GM23248 (cell line): ENCODE results near the gene NCK2. TPM values are rescaled to one million over a fixed set of nuclear protein-coding genes. Genes with fewer than 3 reads are reported as not detected.

Source experiments
- DNase-seq: peaks from one replicate; pipeline ENCODE4 v3.0.0-alpha.2; 2015
- H2AFZ ChIP-seq: fragments of 200-600 bp; sonication (generic); 2 replicates; pipeline ENCODE4 v1.6.1; 2016; ENCODE audit warnings: antibody characterized with exemption
- H3F3A ChIP-seq: fragments of 200-600 bp; sonication (generic); 2 replicates; pipeline ENCODE4 v1.6.1; 2016; ENCODE audit warnings: mild to moderate bottlenecking, antibody characterized with exemption, mixed run types; ENCODE audit not compliant: insufficient read depth
- H3K27ac ChIP-seq: fragments of 200-600 bp; sonication (generic); 2 replicates; pipeline ENCODE4 v1.5.1; 2016; ENCODE audit warnings: mild to moderate bottlenecking
- H3K27me3 ChIP-seq: fragments of 200-600 bp; sonication (generic); replicated peaks from 2 replicates; pipeline ENCODE4 v1.6.1; 2016; ENCODE audit warnings: mild to moderate bottlenecking; ENCODE audit not compliant: insufficient read depth
- H3K36me3 ChIP-seq: fragments of 200-600 bp; sonication (generic); 2 replicates; pipeline ENCODE4 v1.6.1; 2016; ENCODE audit warnings: low read depth, mild to moderate bottlenecking
- H3K4me1 ChIP-seq: fragments of 200-600 bp; sonication (generic); 2 replicates; pipeline ENCODE4 v1.6.1; 2016; ENCODE audit warnings: mild to moderate bottlenecking; ENCODE audit not compliant: insufficient read depth
- H3K4me2 ChIP-seq: fragments of 200-600 bp; sonication (generic); one replicate; pipeline ENCODE4 v1.6.1; 2016; ENCODE audit warnings: mild to moderate bottlenecking; ENCODE audit not compliant: unreplicated experiment
- H3K4me3 ChIP-seq: fragments of 200-600 bp; sonication (generic); 2 replicates; pipeline ENCODE4 v1.5.1; 2016; ENCODE audit warnings: mild to moderate bottlenecking
- H3K79me2 ChIP-seq: fragments of 200-600 bp; sonication (generic); 2 replicates; pipeline ENCODE4 v1.6.1; 2016; ENCODE audit warnings: mild to moderate bottlenecking; ENCODE audit not compliant: insufficient read depth
- H3K9ac ChIP-seq: fragments of 200-600 bp; sonication (generic); 2 replicates; pipeline ENCODE4 v1.6.1; 2016; ENCODE audit warnings: mild to moderate bottlenecking
- H3K9me2 ChIP-seq: fragments of 200-600 bp; sonication (generic); 2 replicates; pipeline ENCODE4 v1.6.1; 2016; ENCODE audit warnings: mixed run types, mild to moderate bottlenecking, moderate library complexity; ENCODE audit not compliant: insufficient read depth
- H3K9me3 ChIP-seq: fragments of 200-600 bp; sonication (generic); one replicate; pipeline ENCODE4 v1.6.1; 2017; ENCODE audit warnings: low read depth
- H4K20me1 ChIP-seq: fragments of 200-600 bp; sonication (generic); 2 replicates; pipeline ENCODE4 v1.6.0; 2016; ENCODE audit not compliant: insufficient read depth
- EZH2 ChIP-seq: fragments of 200-600 bp; sonication (generic); IDR thresholded peaks from 2 replicates; pipeline ENCODE4 v1.6.1; 2018; ENCODE audit warnings: antibody characterized with exemption, mild to moderate bottlenecking; ENCODE audit not compliant: insufficient read depth, poor library complexity, severe bottlenecking
- EZH2phosphoT487 ChIP-seq: fragments of 200-600 bp; sonication (generic); IDR thresholded peaks from 2 replicates; pipeline ENCODE4 v1.6.1; 2018; ENCODE audit warnings: antibody characterized with exemption, moderate library complexity, mild to moderate bottlenecking, low read depth; ENCODE audit not compliant: insufficient read depth
- WGBS, 2 experiments: methylation state at CpG; one replicate each; pipeline ENCODE4 v1.1.6; 2015 to 2017; ENCODE audit warnings: low lambda C conversion rate in 2 of 2, low coverage in 1 of 2; ENCODE audit errors: missing lambda C conversion rate in 2 of 2; 5-methylcytosine and 5-hydroxymethylcytosine counted together
- in situ Hi-C: fragments of 300-500 bp; cut with MboI; formaldehyde crosslinking; loops from 2 replicates; pipeline ENCODE4 v1.15.0; 2020
- polyA plus RNA-seq: library from polyadenylated mRNA; unstranded; fragments of >200 nt; fragmentation: Nextera tagmentation; extraction: Ambion mirVana; gene quantifications from 2 replicates; pipeline ENCODE4 v1.2.1, GENCODE V29; 2016
- total RNA-seq: library from RNA; depleted of rRNA; stranded (reverse); fragments of >200 nt; shearing (Covaris generic); gene quantifications from 2 replicates; pipeline ENCODE4 v1.2.3, GENCODE V29; 2014

NCK2 gene
- total and polyA plus RNA-seq, 2 experiments from 2014 or later = 5.1 to 25.2 TPM

DNA sequence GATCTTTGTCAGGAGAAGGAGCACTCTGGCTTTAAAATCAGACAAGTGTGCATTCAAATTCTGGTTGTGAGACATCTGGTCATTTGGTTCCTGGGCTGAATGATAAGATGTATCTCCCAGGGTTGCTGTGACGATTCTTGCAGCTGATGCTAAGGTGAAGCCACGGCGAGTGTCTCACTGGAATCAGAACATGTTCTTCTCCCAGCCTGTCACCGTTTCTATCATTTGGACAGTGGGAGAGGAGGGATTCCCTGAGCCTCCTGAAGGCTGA lies 68.3 kb downstream of the NCK2 start:
- no peaks in the 10 kb centered on the region for H3F3A ChIP-seq
- in situ Hi-C loops = no loop called here
- no peak overlapping the region for H3K27ac ChIP-seq
- no peak overlapping the region for H3K9ac ChIP-seq
- H3K79me2 ChIP-seq = peaks cover 82% of the 10 kb centered on the region
- no peaks in the 10 kb centered on the region for H3K36me3 ChIP-seq
- H3K4me3 ChIP-seq = no peak overlapping the region
- 91 to 95% methylated on average over 4 of the region's 4 CpGs for WGBS, 2 experiments
- no peak for DNase-seq
- H3K9me2 ChIP-seq = no peaks in the 10 kb centered on the region
- no peak overlapping the region for H3K4me2 ChIP-seq
- H2AFZ ChIP-seq = no peak overlapping the region
- H4K20me1 ChIP-seq = 0 out of 2 replicates have a peak, but pooled peaks cover 6% of the 10 kb centered on the region
- TF ChIP-seq EZH2phosphoT487 (no peak), EZH2 (no peak)
- no peaks in the 10 kb centered on the region for H3K9me3 ChIP-seq
- H3K27me3 ChIP-seq = no peaks in the 10 kb centered on the region
- H3K4me1 ChIP-seq = peaks cover 6% of the 10 kb centered on the region; the same call in 1 of the 2 replicates

DNA sequence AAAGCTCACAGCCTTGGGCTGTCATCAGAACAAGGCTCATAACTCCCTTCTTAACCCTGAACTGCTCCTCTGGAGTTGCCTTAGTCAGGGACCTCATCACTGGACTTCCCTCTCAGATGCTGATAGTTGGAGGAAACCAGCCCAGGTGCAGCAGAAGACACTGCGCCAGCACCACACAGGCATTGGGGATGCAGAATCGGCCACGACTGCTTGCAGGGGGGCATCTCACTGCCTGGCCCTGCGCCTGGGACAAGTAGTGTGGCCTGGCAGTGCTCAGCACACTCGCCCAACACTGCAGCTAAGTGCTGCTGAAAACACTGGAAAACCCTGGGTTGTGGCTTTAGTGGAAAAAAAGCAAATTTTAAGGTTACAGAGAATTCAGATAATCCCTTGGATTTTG lies 68.7 kb downstream of the NCK2 start:
- TF ChIP-seq EZH2phosphoT487 (no peak), EZH2 (no peak)
- Histone ChIP-seq H3K79me2 (peaks cover 78% of the 10 kb centered on the region), H4K20me1 (0 out of 2 replicates have a peak, but pooled peaks cover 6% of the 10 kb centered on the region), H3K4me2 (no peak overlapping the region), H3K4me1 (peaks cover 6% of the 10 kb centered on the region; the same call in 1 of the 2 replicates), H3K9me2 (no peaks in the 10 kb centered on the region), H3K9me3 (no peaks in the 10 kb centered on the region), H3F3A (no peaks in the 10 kb centered on the region), H3K9ac (no peak overlapping the region), H3K4me3 (no peak overlapping the region), H3K27me3 (no peaks in the 10 kb centered on the region), H2AFZ (no peak overlapping the region), H3K27ac (no peak overlapping the region), H3K36me3 (no peaks in the 10 kb centered on the region)
- no peak for DNase-seq
- in situ Hi-C loops = no loop called here
- WGBS, 2 experiments = 81 to 83% methylated on average over 5 of the region's 5 CpGs

DNA sequence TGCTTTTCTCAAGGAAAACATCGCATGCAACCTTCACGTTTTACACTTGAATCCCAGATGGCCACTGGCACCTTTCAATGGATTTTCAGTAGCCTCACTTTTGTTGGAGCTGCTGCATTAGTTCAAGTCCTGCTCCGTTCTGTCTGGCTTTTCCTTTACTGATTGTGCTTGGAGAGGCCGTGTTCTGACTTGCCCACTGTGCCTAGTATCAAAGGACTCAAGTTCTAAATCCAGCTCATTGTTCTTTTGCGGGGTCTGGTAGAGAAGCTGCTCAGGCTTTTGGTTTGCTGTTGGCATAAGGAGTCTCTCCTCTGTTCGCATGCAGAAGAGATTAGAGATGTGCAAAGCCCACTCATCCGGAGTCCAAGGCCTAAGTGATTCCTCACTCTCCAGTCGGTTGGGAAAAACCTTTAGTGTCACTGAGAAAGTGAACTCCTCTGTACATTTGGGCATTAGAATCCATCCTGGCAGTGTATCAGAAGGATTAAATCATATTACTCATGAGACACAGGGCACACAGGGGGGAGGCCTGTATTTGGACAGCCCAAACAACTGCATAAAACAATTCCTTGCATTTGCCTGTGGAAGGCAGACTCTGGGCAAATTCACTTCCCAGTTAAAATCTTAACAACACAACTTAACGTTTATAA lies 69.7 kb downstream of the NCK2 start:
- peaks cover 68% of the 10 kb centered on the region for H3K79me2 ChIP-seq
- no peaks in the 10 kb centered on the region for H3K9me3 ChIP-seq
- no peak overlapping the region for H2AFZ ChIP-seq
- no peak overlapping the region for H3K4me3 ChIP-seq
- no peak overlapping the region for H3K27ac ChIP-seq
- TF ChIP-seq EZH2 = no peak
- no peak for TF ChIP-seq EZH2phosphoT487
- no peaks in the 10 kb centered on the region for H3F3A ChIP-seq
- 0 out of 2 replicates have a peak, but pooled peaks cover 2% of the 10 kb centered on the region for H4K20me1 ChIP-seq
- no peak overlapping the region for H3K4me2 ChIP-seq
- H3K27me3 ChIP-seq = no peaks in the 10 kb centered on the region
- no peak overlapping the region for H3K9ac ChIP-seq
- DNase-seq = peak; percentile 4
- in situ Hi-C loops = no loop called here
- H3K36me3 ChIP-seq = no peaks in the 10 kb centered on the region
- WGBS, 2 experiments = 72 to 79% methylated on average over 9 of the region's 9 CpGs
- no peaks in the 10 kb centered on the region for H3K9me2 ChIP-seq
- peaks cover 6% of the 10 kb centered on the region; the same call in 1 of the 2 replicates for H3K4me1 ChIP-seq

DNA sequence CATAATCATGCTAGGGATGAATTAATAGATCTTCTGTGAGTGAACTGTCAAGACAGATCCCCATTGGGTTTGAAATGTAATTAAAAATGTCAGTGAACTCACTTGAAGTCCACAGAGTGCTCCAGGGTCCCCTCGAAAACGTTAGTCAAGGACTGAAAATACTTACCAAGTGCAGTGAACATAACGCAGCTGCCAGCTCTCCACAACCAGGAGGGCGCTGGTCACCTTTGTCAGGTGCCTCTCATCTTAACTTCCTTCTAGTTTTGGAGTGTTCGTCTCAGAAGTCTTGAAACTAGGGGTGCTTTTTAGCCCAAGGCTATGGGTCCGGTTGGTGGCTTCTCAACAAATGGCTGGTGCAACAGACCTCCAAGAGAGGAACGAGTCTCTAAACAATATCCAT lies 70.7 kb downstream of the NCK2 start:
- peaks cover 6% of the 10 kb centered on the region; the same call in 1 of the 2 replicates for H3K4me1 ChIP-seq
- no peaks in the 10 kb centered on the region for H3K36me3 ChIP-seq
- no peak overlapping the region for H2AFZ ChIP-seq
- no peaks in the 10 kb centered on the region for H3K9me3 ChIP-seq
- H3K79me2 ChIP-seq = peaks cover 65% of the 10 kb centered on the region
- in situ Hi-C loops = no loop called here
- no peak for DNase-seq
- no peaks in the 10 kb centered on the region for H3K9me2 ChIP-seq
- no peak for TF ChIP-seq EZH2
- TF ChIP-seq EZH2phosphoT487 = no peak
- H3K4me2 ChIP-seq = no peak overlapping the region
- no peaks in the 10 kb centered on the region for H3K27me3 ChIP-seq
- H4K20me1 ChIP-seq = no peaks in the 10 kb centered on the region
- WGBS, 2 experiments = 91% methylated on average over 7 of the region's 7 CpGs
- no peak overlapping the region for H3K27ac ChIP-seq
- H3K4me3 ChIP-seq = no peak overlapping the region
- H3F3A ChIP-seq = no peaks in the 10 kb centered on the region
- no peak overlapping the region for H3K9ac ChIP-seq
